ENCODE results near the gene ZFYVE16.

DNA sequence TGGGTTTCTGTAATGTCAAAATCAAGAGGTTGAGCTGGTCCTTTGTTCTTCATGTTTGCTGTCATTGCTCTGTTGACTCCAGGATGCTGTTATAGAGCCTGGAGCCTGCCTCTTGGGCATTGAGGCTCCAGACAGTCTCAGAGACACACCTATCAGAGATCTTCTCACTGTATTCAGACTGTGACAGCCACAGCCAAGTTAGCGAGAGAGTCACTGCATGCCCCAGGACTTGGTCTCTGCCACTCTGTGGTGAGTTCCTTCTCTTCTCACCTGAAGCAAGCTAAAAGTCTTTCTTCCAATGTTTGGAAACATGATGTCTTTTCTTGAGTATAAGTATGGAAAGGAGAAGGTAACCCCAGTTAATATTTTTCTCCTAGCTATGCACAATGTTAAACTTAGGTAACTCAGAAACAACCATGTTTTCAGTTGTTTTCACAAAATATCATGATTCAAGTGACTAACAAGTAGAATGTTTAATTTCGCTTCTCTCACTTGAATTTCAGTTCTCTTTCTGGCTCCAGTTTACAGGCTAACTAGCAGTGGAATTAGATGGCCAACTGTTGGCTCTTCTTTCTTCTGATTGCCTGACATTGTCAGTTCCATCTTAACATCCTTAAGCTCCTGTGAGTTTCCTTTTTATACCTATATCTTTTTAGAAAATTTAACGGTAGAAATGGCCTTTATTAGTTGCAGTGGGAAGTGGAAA lies 20.6 kb upstream of the ZFYVE16 start:
- TF ChIP-seq YY1 (IDR thresholded peaks at IDR 0.05; ENCODE audit: insufficient read depth, insufficient replicate concordance, low read depth, low read length): no peak
- TF ChIP-seq, protein P1, sequence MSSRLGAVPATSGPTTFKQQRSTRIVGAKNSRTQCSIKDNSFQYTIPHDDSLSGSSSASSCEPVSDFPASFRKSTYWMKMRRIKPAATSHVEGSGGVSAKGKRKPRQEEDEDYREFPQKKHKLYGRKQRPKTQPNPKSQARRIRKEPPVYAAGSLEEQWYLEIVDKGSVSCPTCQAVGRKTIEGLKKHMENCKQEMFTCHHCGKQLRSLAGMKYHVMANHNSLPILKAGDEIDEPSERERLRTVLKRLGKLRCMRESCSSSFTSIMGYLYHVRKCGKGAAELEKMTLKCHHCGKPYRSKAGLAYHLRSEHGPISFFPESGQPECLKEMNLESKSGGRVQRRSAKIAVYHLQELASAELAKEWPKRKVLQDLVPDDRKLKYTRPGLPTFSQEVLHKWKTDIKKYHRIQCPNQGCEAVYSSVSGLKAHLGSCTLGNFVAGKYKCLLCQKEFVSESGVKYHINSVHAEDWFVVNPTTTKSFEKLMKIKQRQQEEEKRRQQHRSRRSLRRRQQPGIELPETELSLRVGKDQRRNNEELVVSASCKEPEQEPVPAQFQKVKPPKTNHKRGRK (CRISPR knock-in tag; IDR thresholded peaks at IDR 0.05): no peak
- TF ChIP-seq POLR2AphosphoS5 (IDR thresholded peaks at IDR 0.05; ENCODE audit: low read depth, low read length): no peak
- no peak for TF ChIP-seq HOXA7 (CRISPR knock-in tag; IDR thresholded peaks at IDR 0.05)
- no peak for TF ChIP-seq EZH2 (conservative IDR thresholded peaks at IDR 0.05; ENCODE audit: low read depth, low read length)
- no peak for TF ChIP-seq ZNF850 (CRISPR knock-in tag; conservative IDR thresholded peaks at IDR 0.05)
